A673 (cell line): ENCODE results near the gene GALNT9.
"Not testable (repeated sequence)": the region's sequence is repeated elsewhere in the genome, so short reads cannot be mapped to it uniquely, and the experiment has no call there.

ENCODE experiments used
- EZH2 ChIP-seq: fragments of 200-600 bp; sonication (generic); IDR thresholded peaks from 2 replicates; pipeline ENCODE4 v1.6.1; 2017; ENCODE audit warnings: borderline replicate concordance, low read depth, mild to moderate bottlenecking, mixed read lengths, antibody characterized with exemption, low read length; ENCODE audit not compliant: poor library complexity, severe bottlenecking
- TF ChIP-seq, protein P1 (sequence below): fragments of 300-800, 200-600 bp; sonication (generic); conservative IDR thresholded peaks from 2 replicates; pipeline ENCODE4 v1.5.1; 2017; ENCODE audit warnings: low read depth, mild to moderate bottlenecking, antibody characterized with exemption, low read length, moderate library complexity, mixed read lengths

DNA sequence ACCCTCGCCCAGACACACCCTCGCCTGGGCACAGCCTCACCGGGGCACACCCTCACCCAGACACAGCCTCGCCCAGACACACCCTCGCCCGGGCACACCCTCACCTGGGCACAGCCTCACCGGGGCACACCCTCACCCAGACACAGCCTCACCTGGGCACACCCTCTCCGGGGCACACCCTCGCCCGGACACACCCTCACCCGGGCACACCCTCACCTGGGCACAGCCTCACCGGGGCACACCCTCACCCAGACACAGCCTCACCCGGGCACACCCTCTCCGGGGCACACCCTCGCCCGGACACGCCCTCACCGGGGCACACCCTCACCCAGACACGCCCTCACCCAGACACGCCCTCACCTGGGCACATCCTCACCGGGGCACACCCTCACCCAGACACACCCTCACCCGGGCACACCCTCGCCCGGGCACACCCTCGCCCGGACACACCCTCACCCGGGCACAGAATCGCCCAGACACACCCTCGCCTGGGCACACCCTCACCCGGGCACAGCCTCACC, 25.5 kb downstream of the GALNT9 start:
- TF ChIP-seq, protein P1, sequence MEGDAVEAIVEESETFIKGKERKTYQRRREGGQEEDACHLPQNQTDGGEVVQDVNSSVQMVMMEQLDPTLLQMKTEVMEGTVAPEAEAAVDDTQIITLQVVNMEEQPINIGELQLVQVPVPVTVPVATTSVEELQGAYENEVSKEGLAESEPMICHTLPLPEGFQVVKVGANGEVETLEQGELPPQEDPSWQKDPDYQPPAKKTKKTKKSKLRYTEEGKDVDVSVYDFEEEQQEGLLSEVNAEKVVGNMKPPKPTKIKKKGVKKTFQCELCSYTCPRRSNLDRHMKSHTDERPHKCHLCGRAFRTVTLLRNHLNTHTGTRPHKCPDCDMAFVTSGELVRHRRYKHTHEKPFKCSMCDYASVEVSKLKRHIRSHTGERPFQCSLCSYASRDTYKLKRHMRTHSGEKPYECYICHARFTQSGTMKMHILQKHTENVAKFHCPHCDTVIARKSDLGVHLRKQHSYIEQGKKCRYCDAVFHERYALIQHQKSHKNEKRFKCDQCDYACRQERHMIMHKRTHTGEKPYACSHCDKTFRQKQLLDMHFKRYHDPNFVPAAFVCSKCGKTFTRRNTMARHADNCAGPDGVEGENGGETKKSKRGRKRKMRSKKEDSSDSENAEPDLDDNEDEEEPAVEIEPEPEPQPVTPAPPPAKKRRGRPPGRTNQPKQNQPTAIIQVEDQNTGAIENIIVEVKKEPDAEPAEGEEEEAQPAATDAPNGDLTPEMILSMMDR: not testable (repeated sequence)
- TF ChIP-seq EZH2: not testable (repeated sequence)
